HT-29 (cell line): ENCODE data around the gene IMMP1L. TPM values are rescaled to one million over a fixed set of nuclear protein-coding genes. Genes with fewer than 3 reads are reported as not detected.
"Not testable (repeated sequence)": the region's sequence is repeated elsewhere in the genome, so short reads cannot be mapped to it uniquely, and the experiment has no call there.

Experiments
- DNase-seq: peaks from one replicate; pipeline ENCODE4 v3.0.0-alpha.2; 2015; ENCODE audit warnings: low spot score
- total RNA-seq: library from RNA; depleted of rRNA; stranded (reverse); fragments of >200 nt; shearing (Covaris generic); gene quantifications from 2 replicates; pipeline ENCODE4 v1.2.3, GENCODE V29; 2014; rRNA removed

IMMP1L gene, protein sequence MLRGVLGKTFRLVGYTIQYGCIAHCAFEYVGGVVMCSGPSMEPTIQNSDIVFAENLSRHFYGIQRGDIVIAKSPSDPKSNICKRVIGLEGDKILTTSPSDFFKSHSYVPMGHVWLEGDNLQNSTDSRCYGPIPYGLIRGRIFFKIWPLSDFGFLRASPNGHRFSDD
- 13.5 and 26.2 TPM in 2 replicates for total RNA-seq

DNA sequence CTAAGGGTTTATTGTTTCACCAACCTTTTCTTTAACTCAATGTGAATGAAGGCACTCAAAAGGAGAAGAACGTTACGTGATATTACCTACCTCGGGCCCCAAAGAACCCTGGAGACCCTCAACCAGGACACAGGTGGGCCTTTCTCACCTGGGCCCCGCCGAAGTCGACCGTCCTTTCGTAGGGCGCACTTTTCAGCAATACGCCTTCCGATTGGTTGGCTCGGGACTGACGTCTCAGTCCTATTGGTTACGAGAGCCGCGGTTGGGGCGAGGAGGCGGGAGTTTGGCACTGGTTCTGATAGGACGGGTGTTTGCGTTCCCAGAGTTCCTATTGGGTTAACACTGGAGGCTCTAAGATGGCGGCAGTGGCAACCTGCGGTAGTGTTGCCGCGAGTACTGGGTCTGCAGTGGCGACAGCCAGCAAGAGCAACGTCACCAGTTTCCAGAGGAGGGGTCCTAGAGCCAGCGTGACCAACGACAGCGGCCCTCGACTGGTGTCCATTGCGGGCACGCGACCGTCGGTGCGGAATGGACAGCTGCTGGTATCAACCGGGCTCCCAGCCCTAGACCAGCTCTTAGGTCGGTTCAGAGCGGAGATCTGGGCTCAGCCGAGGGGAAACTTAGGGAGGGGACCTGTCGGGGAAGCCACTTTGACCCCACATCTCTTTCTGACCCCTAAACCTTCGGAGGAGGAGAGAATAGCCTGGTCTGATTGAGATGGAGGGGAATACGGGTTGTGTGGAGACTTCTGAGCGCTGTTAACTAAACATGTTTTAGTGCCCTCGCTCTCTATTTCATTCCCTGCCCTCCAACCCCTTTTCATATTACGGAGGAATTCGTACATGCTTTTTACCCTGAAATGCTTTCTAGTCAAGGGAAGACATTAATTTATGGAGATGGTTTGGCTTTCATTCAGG, at the start of gene IMMP1L, which contains the start of gene ELP4:
TSS of gene IMMP1L (minus strand) at position 194 of the 917 bp plus-strand sequence. CDS start 46,346 bp downstream, outside the sequence.
TSS of gene ELP4 (plus strand) at position 339 of the 917 bp plus-strand sequence. CDS start at position 357, 18 bp downstream.
- peak; percentile 99 for DNase-seq

DNA sequence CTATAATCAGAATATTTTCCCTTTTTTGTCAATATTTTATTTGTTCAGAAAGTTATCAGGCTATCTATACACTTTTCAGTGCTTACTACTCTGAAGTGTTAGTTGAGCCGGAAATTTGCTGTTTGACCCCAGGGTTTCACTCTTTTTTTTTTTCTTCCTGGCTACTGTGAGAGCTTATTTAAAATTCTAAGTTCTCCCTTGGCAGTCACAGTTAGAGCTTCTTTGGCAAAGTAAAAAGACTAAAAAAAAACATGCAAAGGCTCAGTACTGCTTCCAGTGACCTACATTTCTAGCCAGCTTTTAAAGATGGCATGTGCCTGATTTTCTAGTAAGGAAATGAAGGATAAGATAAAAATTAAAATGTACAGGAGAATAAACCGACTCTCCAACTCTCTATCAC, 48.6 kb upstream of the IMMP1L start:
- no peak for DNase-seq

- DNase-seq = no peak
Observed at GRCh38 chr11:31555938-31556337, 46.5 kb upstream of the IMMP1L start.

DNA sequence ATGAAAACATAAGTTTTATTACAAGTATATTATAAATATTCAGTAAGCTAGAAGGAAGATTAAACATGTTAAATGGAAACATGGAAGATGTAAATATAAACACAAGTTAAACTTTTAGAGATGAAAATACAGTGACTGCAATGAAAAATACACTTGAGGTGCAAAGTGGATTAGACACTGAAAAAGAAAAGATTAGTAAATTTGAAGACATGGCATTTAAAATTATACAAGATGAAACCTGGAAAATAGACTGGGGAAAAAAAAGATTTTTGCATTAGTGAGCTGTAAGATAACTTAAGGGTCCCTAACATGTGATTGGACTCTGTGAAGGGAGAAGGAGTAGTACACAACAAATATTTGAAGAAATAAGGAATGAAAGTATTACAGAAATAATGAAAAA, 33.4 kb upstream of the IMMP1L start:
- DNase-seq = no peak

- no peak for DNase-seq
Observed at GRCh38 chr11:31535479-31535878, 26.1 kb upstream of the IMMP1L start.

- no peak for DNase-seq
Observed at GRCh38 chr11:31531293-31531692, 21.9 kb upstream of the IMMP1L start.

DNA sequence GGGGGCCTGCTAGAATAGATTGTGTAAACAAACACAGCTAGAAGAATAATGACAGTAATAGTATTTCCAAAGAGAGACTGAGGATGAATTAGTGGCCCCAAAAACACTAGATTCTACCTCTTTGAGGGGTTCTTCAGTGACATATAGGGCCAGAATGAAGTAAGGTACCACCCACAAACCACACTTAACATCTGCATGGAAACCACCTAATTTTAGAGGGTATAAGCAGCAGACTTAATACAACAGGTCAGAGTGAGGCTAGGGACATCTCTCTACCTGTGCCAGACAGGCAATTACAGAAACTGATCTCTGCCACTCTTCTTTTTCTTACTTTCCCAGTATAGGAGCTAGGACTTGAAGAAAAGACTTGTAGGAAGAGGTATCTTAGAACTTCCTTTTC, 20.3 kb upstream of the IMMP1L start:
- no peak for DNase-seq

DNA sequence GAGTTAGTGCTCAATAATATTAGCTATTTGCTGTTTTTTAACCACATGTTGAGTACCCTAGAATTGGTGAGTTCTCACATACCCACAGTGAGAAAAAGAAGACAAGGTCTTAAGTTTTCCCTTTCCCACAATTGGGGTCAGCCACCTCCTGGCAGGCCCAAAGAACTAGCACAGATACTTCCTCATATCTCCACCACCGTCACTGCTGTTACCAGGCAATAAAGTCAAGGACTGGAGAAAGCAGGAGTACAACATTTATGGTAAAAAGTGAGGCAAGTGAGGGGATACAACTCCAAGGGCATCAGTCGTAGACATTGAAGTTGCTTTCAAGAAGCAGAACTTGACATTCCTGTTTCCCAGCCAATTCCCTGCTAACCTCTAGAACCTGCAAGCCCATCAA, 19.8 kb upstream of the IMMP1L start:
- DNase-seq = no peak

DNA sequence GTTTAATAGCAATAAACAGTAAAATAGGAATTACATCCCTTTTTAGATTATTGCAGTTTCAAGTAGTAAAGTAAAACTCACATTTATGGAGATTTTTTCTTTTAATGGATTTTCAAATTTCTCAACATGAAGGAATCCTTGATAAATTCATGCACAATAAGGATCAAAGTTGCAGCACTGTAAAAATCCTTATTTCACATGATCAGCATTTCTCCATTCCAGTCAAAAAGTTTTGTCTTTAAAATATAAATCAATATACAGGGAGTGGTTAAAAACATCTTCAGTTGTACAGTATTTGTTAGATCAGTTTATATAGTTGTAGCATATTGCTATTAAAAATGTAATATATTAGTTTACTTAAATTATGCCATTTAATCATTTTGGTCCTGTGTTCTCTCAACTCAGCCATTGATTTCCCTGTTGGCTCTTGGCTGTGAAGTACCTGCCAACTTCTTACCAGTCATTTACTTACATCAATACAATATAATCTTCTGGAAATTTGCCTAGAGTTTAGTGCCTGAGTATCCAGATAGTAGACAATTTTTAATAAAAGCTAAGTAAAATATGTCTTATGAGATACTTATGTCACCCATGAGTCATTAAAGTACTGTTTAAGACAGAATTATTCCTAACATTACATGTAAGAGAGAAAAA, 12.2 kb upstream of the IMMP1L start:
- DNase-seq = no peak

- no peak for DNase-seq
Observed at GRCh38 chr11:31512117-31512516, 2.7 kb upstream of the IMMP1L start.

DNA sequence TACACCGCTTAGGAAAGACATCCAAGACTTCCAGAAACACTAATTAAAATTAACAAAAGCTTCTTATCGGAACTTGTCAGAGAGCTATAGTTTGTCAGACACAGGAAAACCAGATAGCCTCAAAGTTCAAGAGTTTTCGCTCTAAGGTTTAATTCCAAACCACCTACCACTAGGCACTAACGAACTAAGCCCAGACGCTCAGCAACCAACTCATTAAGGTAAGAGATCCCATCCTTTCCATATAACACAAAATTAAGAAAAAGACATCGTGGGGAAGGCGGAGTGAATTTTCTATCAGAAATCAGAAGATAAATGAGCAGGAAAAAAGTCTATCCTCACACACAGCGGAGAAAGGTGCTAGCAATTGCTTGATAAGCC, 382 bp downstream of the IMMP1L start:
- no peak for DNase-seq

- no peak for DNase-seq
Observed at GRCh38 chr11:31500560-31500959, 8.9 kb downstream of the IMMP1L start.

GRCh38 chr11:31499576-31500178, 9.7 kb downstream of the IMMP1L start:
- no peak for DNase-seq

DNA sequence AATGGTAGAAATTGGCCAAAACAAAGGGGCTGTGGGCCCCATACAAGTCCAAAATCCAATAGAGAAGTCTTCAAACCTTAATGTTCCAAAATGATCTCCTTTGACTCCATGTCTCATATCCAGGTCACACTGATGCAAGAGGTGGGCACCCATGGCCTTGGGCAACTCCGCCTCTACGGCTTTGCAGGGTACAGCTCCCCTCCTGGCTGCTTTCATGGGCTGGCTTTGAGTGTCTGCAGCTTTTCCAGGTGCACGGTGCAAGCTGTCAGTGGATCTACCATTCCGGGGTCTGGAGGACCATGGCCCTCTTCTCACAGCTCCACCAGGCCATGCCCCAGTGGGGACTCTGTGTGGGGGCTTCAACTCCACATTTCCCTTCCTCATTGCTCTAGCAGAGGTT, 15.7 kb downstream of the IMMP1L start:
- not testable (repeated sequence) for DNase-seq

- no peak for DNase-seq
Observed at GRCh38 chr11:31493235-31493634, 16.2 kb downstream of the IMMP1L start.

DNA sequence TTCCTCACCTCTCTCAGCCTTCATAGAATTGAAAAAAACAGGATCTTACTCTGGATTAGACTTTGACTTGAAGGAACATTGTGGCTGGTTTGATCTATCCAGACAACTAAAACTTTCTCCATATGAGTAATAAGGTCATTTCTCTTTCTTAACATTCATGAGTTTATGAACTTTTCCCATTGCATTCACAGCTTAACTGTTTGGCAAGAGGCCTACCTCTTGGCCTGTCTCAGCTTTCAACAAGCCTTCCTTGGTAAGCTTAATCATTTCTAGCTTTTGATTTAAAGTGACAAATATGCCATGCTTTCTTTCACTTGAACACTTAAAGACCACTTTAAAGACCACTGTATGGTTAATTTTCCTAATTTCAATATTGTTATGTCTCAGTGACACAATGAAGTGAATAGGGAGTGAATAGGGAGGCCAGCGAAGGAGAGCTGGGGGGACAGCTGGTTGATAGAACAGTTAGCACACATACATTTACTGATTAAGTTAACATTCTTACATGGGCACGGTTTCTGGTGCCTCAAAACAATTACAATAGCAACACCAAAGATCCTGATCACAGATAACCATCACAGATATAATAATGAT, 17.0 kb downstream of the IMMP1L start:
- no peak for DNase-seq

DNA sequence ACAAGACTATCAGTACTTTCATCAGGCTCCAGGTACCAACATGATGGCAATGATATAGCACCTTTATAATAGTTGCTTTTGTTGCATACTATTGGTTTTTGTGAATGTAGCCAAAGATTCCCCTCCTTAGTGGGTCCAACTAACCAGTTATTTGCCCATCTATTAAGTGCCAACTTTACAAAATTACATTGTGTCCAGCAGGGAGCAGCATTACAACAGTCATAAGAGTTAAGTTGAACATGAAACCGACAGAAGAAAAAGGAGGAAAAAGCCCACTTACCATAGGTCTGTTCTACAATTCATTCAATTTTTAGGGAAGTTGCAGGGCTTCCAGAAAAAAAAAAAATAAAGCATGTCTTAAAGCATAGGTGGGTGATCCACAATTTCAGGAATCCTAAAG, 21.6 kb downstream of the IMMP1L start:
- DNase-seq = peak; percentile 62

- DNase-seq = no peak
Observed at GRCh38 chr11:31484497-31484896, 24.9 kb downstream of the IMMP1L start.

- DNase-seq = no peak
Observed at GRCh38 chr11:31480930-31481329, 28.5 kb downstream of the IMMP1L start.

DNA sequence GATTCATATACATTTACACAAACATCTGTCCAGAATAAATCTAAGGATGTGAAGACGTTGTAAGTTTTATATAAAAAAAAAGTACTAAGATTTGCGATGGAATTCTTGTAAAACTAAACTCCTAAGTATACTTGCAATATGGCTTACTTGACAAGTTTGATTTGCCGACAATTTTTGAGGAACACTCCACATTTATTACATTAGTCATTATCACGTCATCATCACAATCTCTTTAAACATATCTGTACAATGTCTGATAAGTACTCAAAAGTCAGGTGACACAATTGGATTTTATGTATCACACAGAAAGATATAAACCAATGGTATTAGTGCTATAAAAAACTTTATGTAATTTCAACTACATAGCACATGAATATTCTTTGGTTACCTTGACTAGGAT, 30.4 kb downstream of the IMMP1L start:
- no peak for DNase-seq

DNA sequence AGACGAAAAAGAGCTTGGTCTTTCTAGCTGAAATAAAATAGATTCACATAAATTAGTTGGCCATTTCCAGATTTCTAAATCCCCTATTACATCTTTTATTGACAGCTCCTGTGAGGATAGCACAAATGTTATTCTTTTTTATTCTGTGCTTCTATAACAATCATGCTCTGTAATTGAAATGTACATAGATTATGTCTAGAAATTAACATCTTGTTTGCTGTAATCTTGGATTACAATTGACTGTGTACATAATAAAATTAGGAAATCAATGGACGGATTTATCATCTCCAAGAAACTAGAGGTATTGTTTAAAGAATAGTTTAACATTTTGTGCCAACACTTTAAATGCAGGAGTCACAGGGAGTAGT, 31.2 kb downstream of the IMMP1L start:
- DNase-seq = no peak
